Measurements from ENCODE around the gene CLOCK. TPM values are rescaled to one million over a fixed set of nuclear protein-coding genes. Genes with fewer than 3 reads are reported as not detected.

The CLOCK gene
- total RNA-seq, 1 donor from 2014 or later: 26.6 TPM

- DNase-seq (no peak), ATAC-seq (no peak)
- Histone ChIP-seq H3K4me1 (no peaks in the 10 kb centered on the region), H3K4me3 (no peak overlapping the region), H3K27ac (no peak overlapping the region), H3K36me3 (no peaks in the 10 kb centered on the region), H3K9me3 (no peaks in the 10 kb centered on the region), H3K27me3 (ENCODE audit: low read depth) (no peaks in the 10 kb centered on the region)
- TF ChIP-seq CTCF (IDR thresholded peaks at IDR 0.05): no peak
- intact Hi-C loops (cut with DNase I): no loop called here
Observed at GRCh38 chr4:55498051-55498450, 48.7 kb downstream of the CLOCK start.

- intact Hi-C loops (cut with DNase I): no loop called here
- Histone ChIP-seq H3K27ac (no peak overlapping the region), H3K4me3 (no peak overlapping the region), H3K4me1 (no peaks in the 10 kb centered on the region), H3K27me3 (ENCODE audit: low read depth) (no peaks in the 10 kb centered on the region), H3K36me3 (peaks cover 16% of the 10 kb centered on the region), H3K9me3 (no peaks in the 10 kb centered on the region)
- DNase-seq (no peak), ATAC-seq (no peak)
- TF ChIP-seq CTCF (IDR thresholded peaks at IDR 0.05): no peak
Observed at GRCh38 chr4:55491486-55491885, 55.2 kb downstream of the CLOCK start.

- H3K27me3 ChIP-seq (ENCODE audit: low read depth): no peaks in the 10 kb centered on the region
- H3K4me3 ChIP-seq: no peak overlapping the region
- no peaks in the 10 kb centered on the region for H3K9me3 ChIP-seq
- H3K36me3 ChIP-seq: peaks cover 16% of the 10 kb centered on the region
- no peak for ATAC-seq
- H3K4me1 ChIP-seq: no peaks in the 10 kb centered on the region
- intact Hi-C loops (cut with DNase I): no loop called here
- no peak for DNase-seq
- no peak for TF ChIP-seq CTCF (IDR thresholded peaks at IDR 0.05)
- H3K27ac ChIP-seq: no peak overlapping the region
Observed at GRCh38 chr4:55488716-55489115, 58.0 kb downstream of the CLOCK start.

GRCh38 chr4:55485821-55486220 is 60.9 kb downstream of the CLOCK start:
- Histone ChIP-seq H3K4me1 (no peaks in the 10 kb centered on the region), H3K27ac (no peak overlapping the region), H3K9me3 (no peaks in the 10 kb centered on the region), H3K4me3 (no peak overlapping the region), H3K27me3 (ENCODE audit: low read depth) (no peaks in the 10 kb centered on the region), H3K36me3 (peaks cover 19% of the 10 kb centered on the region)
- no peak for ATAC-seq
- TF ChIP-seq CTCF (IDR thresholded peaks at IDR 0.05): no peak
- intact Hi-C loops (cut with DNase I): no loop called here
- no peak for DNase-seq

- no peak for DNase-seq
- no peak for ATAC-seq
- Histone ChIP-seq H3K9me3 (no peaks in the 10 kb centered on the region), H3K27ac (no peak overlapping the region), H3K4me3 (no peak overlapping the region), H3K27me3 (ENCODE audit: low read depth) (no peaks in the 10 kb centered on the region), H3K4me1 (no peaks in the 10 kb centered on the region), H3K36me3 (peaks cover 13% of the 10 kb centered on the region)
- no peak for TF ChIP-seq CTCF (IDR thresholded peaks at IDR 0.05)
- intact Hi-C loops (cut with DNase I): no loop called here
Observed at GRCh38 chr4:55483315-55483714, 63.4 kb downstream of the CLOCK start.
